Epithelial cell of proximal tubule (primary cell): Measurements from ENCODE around the gene CCR9. TPM values are rescaled to one million over a fixed set of nuclear protein-coding genes. Genes with fewer than 3 reads are reported as not detected.
"Not testable (repeated sequence)": the region's sequence is repeated elsewhere in the genome, so short reads cannot be mapped to it uniquely, and the experiment has no call there.

Source experiments
- DNase-seq: peaks from one replicate; pipeline ENCODE4 v3.0.0-alpha.2; 2011; ENCODE audit warnings: low read depth
- H3K4me3 ChIP-seq: 2 replicates; pipeline ENCODE4 v1.5.1; 2011; ENCODE audit warnings: low read depth, mild to moderate bottlenecking, low read length
- total RNA-seq: library from RNA; depleted of rRNA; stranded (reverse); fragments of >200 nt; gene quantifications from 2 replicates; pipeline ENCODE4 v1.2.3, GENCODE V29; 2015
- TF ChIP-seq, protein P1 (sequence below): conservative IDR thresholded peaks from 2 replicates; pipeline ENCODE4 v1.5.1; 2012; ENCODE audit warnings: low read depth, mild to moderate bottlenecking, low read length

The CCR9 gene
- total RNA-seq, 1 donor from 2014 or later = 0.17 TPM

DNA sequence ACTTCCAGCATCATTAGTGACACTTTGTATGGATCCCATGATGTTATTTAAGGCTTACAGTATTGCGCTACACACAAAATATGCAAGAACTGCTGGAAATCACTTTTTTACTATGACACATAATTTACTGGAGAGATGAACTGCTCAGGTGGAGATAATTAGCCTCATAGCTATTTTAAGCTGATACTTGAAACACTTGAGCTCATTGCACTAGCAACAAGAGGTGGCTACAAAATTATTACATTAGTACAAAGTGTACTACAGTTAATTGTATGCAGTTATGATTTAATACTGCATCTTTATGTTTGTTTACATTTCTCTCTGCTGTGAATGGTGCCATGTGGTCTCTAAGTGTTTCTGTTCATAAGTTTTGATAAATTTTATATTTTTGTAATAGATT is 38.0 kb upstream of the CCR9 start:
- no peak overlapping the region for H3K4me3 ChIP-seq
- TF ChIP-seq, protein P1, sequence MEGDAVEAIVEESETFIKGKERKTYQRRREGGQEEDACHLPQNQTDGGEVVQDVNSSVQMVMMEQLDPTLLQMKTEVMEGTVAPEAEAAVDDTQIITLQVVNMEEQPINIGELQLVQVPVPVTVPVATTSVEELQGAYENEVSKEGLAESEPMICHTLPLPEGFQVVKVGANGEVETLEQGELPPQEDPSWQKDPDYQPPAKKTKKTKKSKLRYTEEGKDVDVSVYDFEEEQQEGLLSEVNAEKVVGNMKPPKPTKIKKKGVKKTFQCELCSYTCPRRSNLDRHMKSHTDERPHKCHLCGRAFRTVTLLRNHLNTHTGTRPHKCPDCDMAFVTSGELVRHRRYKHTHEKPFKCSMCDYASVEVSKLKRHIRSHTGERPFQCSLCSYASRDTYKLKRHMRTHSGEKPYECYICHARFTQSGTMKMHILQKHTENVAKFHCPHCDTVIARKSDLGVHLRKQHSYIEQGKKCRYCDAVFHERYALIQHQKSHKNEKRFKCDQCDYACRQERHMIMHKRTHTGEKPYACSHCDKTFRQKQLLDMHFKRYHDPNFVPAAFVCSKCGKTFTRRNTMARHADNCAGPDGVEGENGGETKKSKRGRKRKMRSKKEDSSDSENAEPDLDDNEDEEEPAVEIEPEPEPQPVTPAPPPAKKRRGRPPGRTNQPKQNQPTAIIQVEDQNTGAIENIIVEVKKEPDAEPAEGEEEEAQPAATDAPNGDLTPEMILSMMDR = no peak
- no peak for DNase-seq

DNA sequence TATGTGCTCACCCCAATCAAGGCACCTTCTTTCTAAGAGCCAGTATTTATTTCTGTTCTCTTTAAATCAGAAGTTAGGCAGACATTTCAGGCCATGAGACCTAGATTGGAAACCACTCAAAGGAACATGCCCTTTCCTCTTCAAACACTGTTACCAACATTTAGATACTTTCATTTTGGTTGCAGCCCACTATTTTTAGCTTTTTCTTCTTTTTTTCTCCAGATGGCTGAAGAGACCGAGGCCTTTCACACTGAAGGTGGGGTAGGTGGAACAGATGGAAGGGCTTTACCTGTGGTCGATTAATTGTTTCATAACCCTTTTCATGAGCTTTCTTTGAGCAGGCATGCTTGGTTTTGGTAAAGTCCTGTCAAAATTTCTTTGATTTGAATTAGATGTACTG is 33.5 kb upstream of the CCR9 start:
- TF ChIP-seq, protein P1 = no peak
- DNase-seq = no peak
- H3K4me3 ChIP-seq = no peak overlapping the region

DNA sequence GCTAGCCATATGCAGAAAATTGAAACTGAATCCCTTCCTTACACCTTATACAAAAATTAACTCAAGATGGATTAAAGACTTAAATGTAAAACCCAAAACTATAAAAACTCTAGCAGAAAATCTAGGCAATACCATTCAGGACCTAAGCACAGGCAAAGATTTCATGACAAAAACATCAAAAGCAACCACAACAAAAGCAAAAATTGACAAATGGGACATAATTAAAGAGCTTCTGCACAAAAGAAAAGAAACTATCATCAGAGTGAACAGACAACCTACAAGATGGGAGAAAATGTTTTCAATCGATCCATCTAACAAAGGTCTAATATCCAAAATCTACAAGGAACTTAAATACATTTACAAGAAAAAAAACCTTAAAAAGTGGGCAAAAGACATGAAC is 30.0 kb upstream of the CCR9 start:
- not testable (repeated sequence) for DNase-seq

DNA sequence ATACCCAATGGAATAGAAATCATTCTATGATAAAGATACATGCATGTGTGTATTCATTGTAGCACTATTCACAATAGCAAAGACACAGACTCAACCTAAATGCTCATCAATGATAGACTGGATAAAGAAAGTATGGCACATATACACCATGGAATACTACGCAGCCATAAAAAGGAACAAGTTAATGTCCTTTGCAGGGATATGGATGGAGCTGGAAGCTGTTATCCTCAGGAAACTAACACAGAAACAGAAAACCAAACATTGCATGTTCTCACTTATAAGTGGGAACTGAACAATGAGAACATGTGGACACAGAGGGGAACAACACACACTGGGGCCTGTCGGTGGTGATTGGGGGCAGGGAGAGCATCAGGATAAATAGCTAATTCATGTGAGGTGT is 29.3 kb upstream of the CCR9 start:
- not testable (repeated sequence) for H3K4me3 ChIP-seq, DNase-seq

More for the DNA sequence above, 30.0 kb upstream of the CCR9 start:
- not testable (repeated sequence) for H3K4me3 ChIP-seq

DNA sequence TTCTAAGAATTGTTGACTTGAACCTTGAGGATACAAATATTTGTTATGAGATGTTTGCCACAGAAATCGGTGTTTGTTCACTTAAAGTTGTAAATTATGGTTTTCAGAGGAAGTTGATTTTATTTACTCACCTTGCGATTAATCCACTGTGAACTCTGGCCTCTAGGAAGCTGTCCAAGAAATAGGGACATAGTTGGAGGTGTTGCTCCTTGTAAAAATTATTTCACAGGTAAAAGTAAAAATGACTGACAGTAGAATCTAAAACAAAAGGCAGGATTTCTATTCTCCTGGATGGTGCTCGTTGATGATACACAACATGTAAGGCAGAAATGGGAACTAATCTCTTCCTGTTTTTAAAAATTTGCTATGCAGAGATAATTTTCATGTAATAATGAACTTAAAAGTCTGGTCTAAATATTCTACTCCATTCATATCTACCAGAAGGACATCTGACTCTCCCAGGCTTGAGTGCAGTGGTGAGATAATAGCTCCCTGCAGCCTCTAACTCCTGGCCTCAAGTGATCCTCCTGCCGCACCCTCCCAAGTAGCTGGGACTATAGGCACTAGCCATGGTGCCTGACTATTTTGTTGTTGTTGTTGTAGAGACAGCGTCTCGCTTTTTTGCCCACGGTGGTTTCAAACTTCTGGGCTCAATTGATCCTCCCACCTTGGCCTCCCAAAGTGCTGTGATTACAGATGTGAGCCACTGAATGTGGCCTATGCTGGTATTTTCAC is 27.4 kb upstream of the CCR9 start:
- TF ChIP-seq, protein P1 = no peak
- DNase-seq = no peak
- H3K4me3 ChIP-seq = no peak overlapping the region

DNA sequence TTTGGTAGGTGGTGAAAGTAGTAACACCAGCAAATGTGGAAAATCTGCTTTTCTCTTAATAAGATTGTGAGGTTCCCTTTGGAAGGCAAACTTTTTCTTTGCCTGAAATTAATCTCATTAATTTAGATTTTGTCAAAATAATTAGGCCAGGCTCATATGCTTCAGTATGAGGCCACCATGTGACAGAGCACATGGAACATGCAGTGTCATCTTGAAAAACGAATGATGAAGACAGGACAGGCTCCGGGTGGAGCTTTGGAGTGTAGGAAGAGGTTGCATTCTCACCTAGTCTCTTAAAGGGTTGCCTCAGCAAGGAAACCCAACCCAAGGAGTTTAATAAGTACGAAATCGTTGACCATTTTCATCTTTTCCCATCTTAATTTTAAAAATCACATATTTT is 25.9 kb upstream of the CCR9 start:
- TF ChIP-seq, protein P1 = no peak
- DNase-seq = no peak
- H3K4me3 ChIP-seq = no peak overlapping the region

DNA sequence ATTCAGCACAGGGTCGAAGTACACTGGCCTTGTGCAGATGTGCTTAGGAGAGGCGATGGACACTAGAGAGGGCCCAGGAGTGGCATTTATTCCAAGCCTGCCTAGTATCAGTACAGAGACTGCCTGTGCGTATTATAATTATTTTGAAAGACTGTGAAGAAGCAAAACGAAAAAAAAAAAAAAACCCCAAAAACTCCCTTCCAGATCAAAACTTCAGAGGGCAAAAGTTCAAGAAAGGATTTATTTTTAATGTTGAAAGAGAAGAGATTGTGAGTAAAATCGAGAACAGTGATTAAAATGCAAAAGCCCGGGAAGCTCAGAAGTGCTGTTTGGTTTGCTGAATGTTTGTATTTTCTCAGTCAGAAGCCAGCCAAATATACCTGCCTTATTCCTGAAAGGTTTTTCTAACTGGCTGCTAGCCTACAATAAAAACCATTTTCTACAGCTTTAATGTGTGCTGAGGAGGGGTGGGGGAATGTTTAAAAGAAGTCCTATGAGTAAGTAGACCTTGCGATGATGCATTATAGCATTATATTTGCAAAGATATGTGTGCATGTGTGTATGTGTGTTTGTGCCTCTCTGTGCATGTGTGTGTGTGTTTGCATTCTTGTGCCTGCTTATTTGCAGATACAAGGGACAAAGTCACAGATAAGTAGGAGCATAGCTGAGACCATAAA is 25.2 kb upstream of the CCR9 start:
- no peak overlapping the region for H3K4me3 ChIP-seq
- DNase-seq = no peak
- TF ChIP-seq, protein P1 = no peak
